Measurements from ENCODE around the gene FHIT. TPM values are rescaled to one million over a fixed set of nuclear protein-coding genes. Genes with fewer than 3 reads are reported as not detected.

Gene FHIT
- total and polyA plus RNA-seq, 2 of the 4 experiments (the other 2 are of a cell fraction), result 0.07 TPM; not detected in 1

DNA sequence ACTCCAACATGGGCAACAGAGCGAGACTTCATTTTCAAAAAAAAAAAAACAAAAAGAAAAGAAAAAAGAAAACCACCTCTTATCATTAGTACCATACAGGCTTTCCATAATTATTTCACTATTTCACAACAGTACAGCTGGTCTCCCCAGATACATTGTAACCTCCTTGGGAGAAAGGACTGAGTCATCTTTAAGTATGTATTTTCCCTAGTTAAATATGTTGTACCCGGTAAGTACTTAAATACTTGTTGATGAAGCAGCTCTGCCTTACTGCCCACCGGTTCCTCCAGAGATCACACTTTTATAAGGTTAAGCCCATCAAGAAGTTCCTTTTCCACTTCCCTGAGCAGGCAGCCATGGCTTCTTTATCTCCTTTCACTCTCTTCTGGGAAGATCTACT lies 1412.0 kb downstream of the FHIT start:
- peak overlapping the region; percentile 83 for H3K18ac ChIP-seq (ENCODE audit: low read depth, low read length)
- no peak overlapping the region for H3K56ac ChIP-seq (ENCODE audit: extremely low read depth, insufficient read depth, low read length)
- in situ Hi-C loops (cut with MboI; ENCODE audit: low sequenced_read_pairs) (no loop called here), intact Hi-C loops (cut with micrococcal nuclease) (no loop called here), dilution Hi-C loops (cut with HindIII; ENCODE audit: low sequenced_read_pairs, unreplicated experiment) (no loop called here)
- H3K27ac ChIP-seq (ENCODE audit: insufficient read depth, low read length), result peak overlapping the region; percentile 61; the same call in 1 of the 2 replicates
- no peaks in the 10 kb centered on the region for H3K36me3 ChIP-seq (ENCODE audit: control insufficient read depth, insufficient read depth, low read length)
- H3K4me1 ChIP-seq (ENCODE audit: control insufficient read depth, insufficient read depth, low read length), result peaks cover 3% of the 10 kb centered on the region; the same call in 1 of the 2 replicates
- no TSS peak for BruUV-seq (replicated peaks)
- no peak overlapping the region; the same call in 1 of the 2 replicates for H3K23ac ChIP-seq (ENCODE audit: low read depth, low read length)
- peak; percentile 91 for TF ChIP-seq CEBPB (IDR thresholded peaks at IDR 0.05; ENCODE audit: low read depth, low read length)
- TF ChIP-seq FOS (IDR thresholded peaks at IDR 0.05; ENCODE audit: low read depth, low read length), result peak; percentile 24; the same call in 1 of the 2 replicates
- TF ChIP-seq NFE2L2 (IDR thresholded peaks at IDR 0.05; ENCODE audit: low read depth, low read length), result no peak
- no peaks in the 10 kb centered on the region for H3K27me3 ChIP-seq (ENCODE audit: control insufficient read depth, insufficient read depth, low read length)
- WGBS, 2 experiments (ENCODE audit: extremely low coverage in 2 of 2, insufficient read length in 1 of 2), result 100% methylated on average over 1 of the region's 3 CpGs; no CpG with 5 or more reads in 1 of the 2 experiments
- no peak overlapping the region for H2AK5ac ChIP-seq (ENCODE audit: low read depth, low read length)
- no peak overlapping the region for H2AFZ ChIP-seq (replicated peaks; ENCODE audit: low read length, poor library complexity)
- no peak overlapping the region for H3K4me2 ChIP-seq (ENCODE audit: low read depth, low read length)
- no peaks in the 10 kb centered on the region for H4K20me1 ChIP-seq (ENCODE audit: insufficient read depth, low read length)
- POLR2A ChIA-PET (ENCODE audit: unreplicated experiment), result no interaction called here
- H4K8ac ChIP-seq (ENCODE audit: low read depth in 2 of 2, low read length in 2 of 2), result 0 out of 4 replicates have a peak overlapping the region, but pooled peaks of 1 of the 2 experiments have one; percentile 28
- no peak overlapping the region for H2BK15ac ChIP-seq (ENCODE audit: low read depth, low read length)
- H3K9me1 ChIP-seq (ENCODE audit: insufficient read depth, low read length), result no peaks in the 10 kb centered on the region
- no peaks in the 10 kb centered on the region for H3K79me1 ChIP-seq (ENCODE audit: low read depth in 1 of 2, low read length in 2 of 2)
- CTCF ChIA-PET, result interaction anchor here (0.6 to 0.7 kb wide), 2 partner anchors 227 to 358 kb away, joined by 3 to 7 read pairs; no protein-coding TSS in a partner anchor
- no peak overlapping the region for H2BK5ac ChIP-seq (ENCODE audit: low read depth, low read length, poor library complexity, severe bottlenecking)
- ATAC-seq (ENCODE audit: low read depth) (peak; percentile 94), DNase-seq (peak; percentile 79)
- 0 out of 2 replicates have a peak overlapping the region, but pooled peaks have one; percentile 29 for H2BK120ac ChIP-seq (ENCODE audit: low read depth, low read length)
- no peak overlapping the region for H3K4me3 ChIP-seq (ENCODE audit: insufficient read depth, low read depth, low read length)
- no peak overlapping the region for H3K9ac ChIP-seq (ENCODE audit: low read depth, low read length)
- H2BK20ac ChIP-seq (ENCODE audit: low read depth, low read length), result peak overlapping the region; percentile 59; the same call in 1 of the 2 replicates
- no peaks in the 10 kb centered on the region for H3K9me3 ChIP-seq (ENCODE audit: control insufficient read depth, insufficient read depth, low read length)
- peak overlapping the region; percentile 33; the same call in 1 of the 2 replicates for H3K4ac ChIP-seq (ENCODE audit: low read depth, low read length)
- peak overlapping the region; percentile 37; the same call in 1 of the 2 replicates for H4K91ac ChIP-seq (ENCODE audit: insufficient read depth, low read depth, low read length)
- H4K5ac ChIP-seq (ENCODE audit: low read depth, low read length), result peak overlapping the region; percentile 89
- no peak overlapping the region for H2AK9ac ChIP-seq (replicated peaks; ENCODE audit: low read depth, low read length, poor library complexity)
- H3K14ac ChIP-seq (replicated peaks; ENCODE audit: low read depth, low read length), result peak overlapping the region; percentile 24; the same call in 1 of the 2 replicates
